Esophagus muscularis mucosa (tissue), 3 donors: Measurements from ENCODE around the gene NISCH.

Experiments used
- CTCF ChIP-seq, 3 experiments: fragments of 200-600 bp in 2 of 3; fragments of 450-650 bp in 1 of 3; sonication (generic) in 2 of 3; IDR thresholded peaks; one replicate each; pipeline ENCODE4 v1.5.1; 2017 to 2019; ENCODE audit warnings: antibody characterized with exemption in 3 of 3, mild to moderate bottlenecking in 2 of 3, moderate library complexity in 1 of 3
- POLR2A ChIP-seq: fragments of 450-650 bp; IDR thresholded peaks from one replicate; pipeline ENCODE4 v1.6.1; 2017; ENCODE audit warnings: antibody characterized with exemption, moderate library complexity, mild to moderate bottlenecking, low read depth

- TF ChIP-seq CTCF (IDR thresholded peaks at IDR 0.05) (no peak), POLR2A (no peak)
Measured at GRCh38 chr3:52525680-52526561, 70.5 kb downstream of the NISCH start.
